ENCODE data around the gene CGNL1.

CGNL1 gene

DNA sequence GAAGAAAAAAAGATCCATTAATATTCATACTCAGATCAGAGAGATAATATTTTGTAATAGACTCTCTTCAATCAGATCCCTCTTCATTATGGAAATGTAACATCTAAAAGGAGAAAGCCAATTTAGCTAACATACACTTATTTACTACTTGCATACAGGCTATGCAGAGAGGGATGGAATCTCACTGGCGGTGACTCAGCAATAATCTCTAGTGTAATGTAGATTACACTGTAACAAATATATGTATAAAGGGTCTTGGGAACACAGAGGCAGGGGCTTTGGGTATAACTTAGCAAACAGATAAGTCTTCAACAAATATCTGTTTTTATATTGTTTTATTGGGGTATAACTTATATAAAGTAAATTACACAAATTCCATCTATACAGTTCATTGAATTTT, 69.6 kb downstream of the CGNL1 start:
- DNase-seq (no peak), ATAC-seq (ENCODE audit: insufficient read depth, low read depth) (no peak)
- Histone ChIP-seq H3K36me3 (ENCODE audit: insufficient read depth, low read length) (no peaks in the 10 kb centered on the region), H4K20me1 (ENCODE audit: insufficient read depth, low read length) (no peaks in the 10 kb centered on the region), H3K4me1 (ENCODE audit: insufficient read depth, low read length) (no peaks in the 10 kb centered on the region), H3K9me3 (ENCODE audit: insufficient read depth, low read length, severe bottlenecking) (no peaks in the 10 kb centered on the region), H3K27me3 (ENCODE audit: insufficient read depth, low read length, poor library complexity) (peaks cover 9% of the 10 kb centered on the region), H3K4me3 (ENCODE audit: low read depth in 1 of 2, low read length in 2 of 2) (no peak overlapping the region), H3K27ac (ENCODE audit: low read length) (no peak overlapping the region), H3K79me2 (ENCODE audit: insufficient read depth, low read length) (no peaks in the 10 kb centered on the region), H3K4me2 (ENCODE audit: insufficient read depth, low read length) (no peak overlapping the region), H2AFZ (ENCODE audit: low read depth, low read length) (no peak overlapping the region), H3K9ac (ENCODE audit: low read depth, low read length) (no peak overlapping the region)
- TF ChIP-seq, protein P1, sequence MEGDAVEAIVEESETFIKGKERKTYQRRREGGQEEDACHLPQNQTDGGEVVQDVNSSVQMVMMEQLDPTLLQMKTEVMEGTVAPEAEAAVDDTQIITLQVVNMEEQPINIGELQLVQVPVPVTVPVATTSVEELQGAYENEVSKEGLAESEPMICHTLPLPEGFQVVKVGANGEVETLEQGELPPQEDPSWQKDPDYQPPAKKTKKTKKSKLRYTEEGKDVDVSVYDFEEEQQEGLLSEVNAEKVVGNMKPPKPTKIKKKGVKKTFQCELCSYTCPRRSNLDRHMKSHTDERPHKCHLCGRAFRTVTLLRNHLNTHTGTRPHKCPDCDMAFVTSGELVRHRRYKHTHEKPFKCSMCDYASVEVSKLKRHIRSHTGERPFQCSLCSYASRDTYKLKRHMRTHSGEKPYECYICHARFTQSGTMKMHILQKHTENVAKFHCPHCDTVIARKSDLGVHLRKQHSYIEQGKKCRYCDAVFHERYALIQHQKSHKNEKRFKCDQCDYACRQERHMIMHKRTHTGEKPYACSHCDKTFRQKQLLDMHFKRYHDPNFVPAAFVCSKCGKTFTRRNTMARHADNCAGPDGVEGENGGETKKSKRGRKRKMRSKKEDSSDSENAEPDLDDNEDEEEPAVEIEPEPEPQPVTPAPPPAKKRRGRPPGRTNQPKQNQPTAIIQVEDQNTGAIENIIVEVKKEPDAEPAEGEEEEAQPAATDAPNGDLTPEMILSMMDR (IDR thresholded peaks at IDR 0.05; ENCODE audit: borderline replicate concordance, extremely low read depth, low read length, poor library complexity, severe bottlenecking): no peak
- no peak for TF ChIP-seq EZH2 (IDR thresholded peaks at IDR 0.05; ENCODE audit: borderline replicate concordance, low read depth, low read length, severe bottlenecking)

DNA sequence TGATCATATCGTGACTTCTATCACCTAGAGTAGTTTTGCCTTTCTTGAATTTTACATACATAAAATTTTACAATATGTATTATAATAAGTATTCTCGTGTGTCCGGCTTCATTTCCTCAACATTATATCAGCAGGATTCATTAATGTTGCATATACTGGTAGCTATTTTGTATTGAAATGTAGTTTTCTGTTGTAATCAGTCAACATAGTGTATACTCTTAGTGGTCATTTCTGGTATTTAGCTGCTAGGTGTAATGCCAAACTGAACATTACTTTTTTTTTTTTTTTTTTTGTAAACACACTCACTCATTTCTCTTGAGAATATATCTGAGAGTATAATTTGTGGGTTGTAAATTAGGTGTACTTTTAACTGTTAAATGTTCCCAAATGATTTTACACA, 70.1 kb downstream of the CGNL1 start:
- ATAC-seq (ENCODE audit: insufficient read depth, low read depth): no peak
- no peaks in the 10 kb centered on the region for H3K36me3 ChIP-seq (ENCODE audit: insufficient read depth, low read length)
- TF ChIP-seq, protein P1 (IDR thresholded peaks at IDR 0.05; ENCODE audit: borderline replicate concordance, extremely low read depth, low read length, poor library complexity, severe bottlenecking): no peak
- TF ChIP-seq EZH2 (IDR thresholded peaks at IDR 0.05; ENCODE audit: borderline replicate concordance, low read depth, low read length, severe bottlenecking): no peak
- no peak overlapping the region for H3K27ac ChIP-seq (ENCODE audit: low read length)
- H3K4me3 ChIP-seq (ENCODE audit: low read depth in 1 of 2, low read length in 2 of 2): no peak overlapping the region
- no peaks in the 10 kb centered on the region for H3K79me2 ChIP-seq (ENCODE audit: insufficient read depth, low read length)
- H3K27me3 ChIP-seq (ENCODE audit: insufficient read depth, low read length, poor library complexity): peaks cover 9% of the 10 kb centered on the region
- no peak overlapping the region for H3K4me2 ChIP-seq (ENCODE audit: insufficient read depth, low read length)
- H3K4me1 ChIP-seq (ENCODE audit: insufficient read depth, low read length): no peaks in the 10 kb centered on the region
- no peak overlapping the region for H3K9ac ChIP-seq (ENCODE audit: low read depth, low read length)
- no peak overlapping the region for H2AFZ ChIP-seq (ENCODE audit: low read depth, low read length)
- H4K20me1 ChIP-seq (ENCODE audit: insufficient read depth, low read length): no peaks in the 10 kb centered on the region
- no peak for DNase-seq
- no peaks in the 10 kb centered on the region for H3K9me3 ChIP-seq (ENCODE audit: insufficient read depth, low read length, severe bottlenecking)

DNA sequence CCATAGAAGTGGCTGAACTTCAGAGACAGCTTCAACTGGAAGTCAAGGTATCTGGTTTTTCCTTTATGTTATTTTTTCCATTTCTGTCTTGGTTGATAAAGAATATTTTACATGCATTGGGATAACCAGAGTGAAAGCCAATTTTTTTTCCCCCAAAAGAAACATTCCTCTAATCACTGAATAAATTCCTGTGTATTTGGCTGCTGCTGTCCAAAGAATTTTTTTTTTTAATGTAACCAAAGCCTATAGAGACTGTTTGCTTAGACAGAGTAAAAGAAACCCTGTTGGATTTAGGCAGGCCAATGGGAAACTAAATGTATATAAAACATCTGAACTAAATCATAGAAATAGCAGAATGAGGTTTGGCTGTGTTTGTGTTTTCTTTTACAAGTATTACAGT, 75.2 kb downstream of the CGNL1 start:
- Histone ChIP-seq H3K4me1 (ENCODE audit: insufficient read depth, low read length) (no peaks in the 10 kb centered on the region), H3K4me2 (ENCODE audit: insufficient read depth, low read length) (no peak overlapping the region), H2AFZ (ENCODE audit: low read depth, low read length) (no peak overlapping the region), H3K27ac (ENCODE audit: low read length) (no peak overlapping the region), H3K27me3 (ENCODE audit: insufficient read depth, low read length, poor library complexity) (peaks cover 12% of the 10 kb centered on the region), H3K4me3 (ENCODE audit: low read depth in 1 of 2, low read length in 2 of 2) (no peak overlapping the region), H3K9ac (ENCODE audit: low read depth, low read length) (no peak overlapping the region), H3K36me3 (ENCODE audit: insufficient read depth, low read length) (no peaks in the 10 kb centered on the region), H3K9me3 (ENCODE audit: insufficient read depth, low read length, severe bottlenecking) (no peaks in the 10 kb centered on the region), H4K20me1 (ENCODE audit: insufficient read depth, low read length) (no peaks in the 10 kb centered on the region), H3K79me2 (ENCODE audit: insufficient read depth, low read length) (no peaks in the 10 kb centered on the region)
- DNase-seq (no peak), ATAC-seq (ENCODE audit: insufficient read depth, low read depth) (no peak)
- no peak for TF ChIP-seq EZH2 (IDR thresholded peaks at IDR 0.05; ENCODE audit: borderline replicate concordance, low read depth, low read length, severe bottlenecking)
- TF ChIP-seq, protein P1 (IDR thresholded peaks at IDR 0.05; ENCODE audit: borderline replicate concordance, extremely low read depth, low read length, poor library complexity, severe bottlenecking): no peak

All from DND-41 (cell line).